ENCODE results near the gene CARS2.
"Not testable (repeated sequence)": the region's sequence is repeated elsewhere in the genome, so short reads cannot be mapped to it uniquely, and the experiment has no call there.

Gene CARS2

DNA sequence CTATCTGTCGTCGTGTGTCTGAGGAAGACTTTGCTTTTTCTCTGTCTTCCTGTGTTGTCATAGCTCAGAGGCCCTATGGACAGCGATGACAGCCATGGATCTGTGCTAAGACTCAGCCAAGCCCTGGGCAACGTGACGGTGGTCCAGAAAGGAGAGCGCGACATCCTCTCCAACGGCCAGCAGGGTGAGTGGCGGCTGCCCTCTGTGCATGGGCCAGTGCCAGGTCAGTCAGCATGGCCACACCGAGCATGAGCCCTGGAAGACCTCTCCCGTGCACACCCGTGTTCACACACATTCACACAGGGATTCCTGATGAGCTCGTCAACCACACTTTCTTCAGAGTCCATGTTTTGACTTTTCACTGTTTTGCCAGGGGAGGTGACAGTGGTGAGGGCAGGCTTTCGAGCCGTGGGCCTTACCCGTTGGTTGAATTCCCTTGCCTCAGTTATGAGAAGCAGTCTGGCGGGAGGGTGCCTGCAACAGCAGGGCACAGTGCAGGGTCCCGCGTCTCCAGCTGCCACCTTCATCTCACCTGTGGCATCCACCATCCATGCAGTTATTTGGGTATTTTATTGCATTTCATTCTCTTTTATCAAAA is 70.4 kb downstream of the CARS2 start:
- no peak for DNase-seq

DNA sequence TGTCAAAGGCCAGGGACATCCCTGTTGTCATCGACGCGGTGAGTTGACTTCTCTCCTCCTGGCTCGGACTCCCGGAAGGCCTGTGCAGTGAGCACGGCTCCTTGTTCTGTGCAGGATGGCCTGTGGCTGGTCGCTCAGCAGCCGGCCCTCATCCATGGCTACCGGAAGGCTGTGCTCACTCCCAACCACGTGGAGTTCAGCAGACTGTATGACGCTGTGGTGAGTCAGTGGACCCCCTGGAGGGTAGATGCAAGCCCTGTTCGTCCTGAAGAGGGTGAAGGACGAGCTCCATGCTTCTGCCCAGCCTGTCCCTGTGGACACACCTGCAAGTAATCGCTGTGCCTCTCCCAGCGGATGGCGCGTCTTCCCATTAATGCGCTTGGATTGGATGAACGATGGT is 71.4 kb downstream of the CARS2 start:
- DNase-seq, result peak; percentile 82

DNA sequence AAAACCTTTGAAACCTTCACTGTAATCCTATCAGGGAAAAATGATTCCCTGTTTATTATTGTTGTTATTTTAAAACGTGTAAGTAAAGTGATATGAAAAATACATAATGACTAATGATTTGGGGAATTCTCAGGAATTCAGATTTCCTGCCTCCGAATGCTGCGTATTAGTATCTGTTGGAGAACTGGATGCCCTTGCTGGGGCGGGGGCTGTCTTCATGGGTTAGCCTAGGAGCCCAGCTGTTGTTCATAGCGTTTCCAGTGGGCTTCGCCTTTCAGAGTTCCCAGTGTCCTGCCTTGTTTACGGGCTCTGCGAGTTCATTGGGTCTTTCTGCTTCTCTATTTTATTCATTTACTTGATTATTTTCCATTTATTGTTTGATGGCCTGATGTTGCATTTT is 72.1 kb downstream of the CARS2 start:
- DNase-seq, result no peak

DNA sequence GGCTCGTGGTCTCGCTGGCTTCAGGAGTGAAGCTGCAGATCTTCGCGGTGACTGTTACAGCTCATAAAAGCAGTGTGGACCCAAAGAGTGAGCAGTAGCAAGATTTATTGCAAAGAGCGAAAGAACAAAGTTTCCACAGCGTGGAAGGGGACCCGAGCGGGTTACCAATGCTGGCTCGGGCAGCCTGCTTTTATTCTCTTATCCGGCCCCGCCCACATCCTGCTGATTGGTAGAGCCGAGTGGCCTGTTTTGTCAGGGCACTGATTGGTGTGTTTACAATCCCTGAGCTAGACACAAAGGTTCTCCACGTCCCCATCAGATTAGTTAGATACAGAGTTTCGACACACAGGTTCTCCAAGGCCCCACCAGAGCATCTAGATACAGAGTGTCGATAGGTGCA is 73.7 kb downstream of the CARS2 start:
- DNase-seq, result not testable (repeated sequence)

DNA sequence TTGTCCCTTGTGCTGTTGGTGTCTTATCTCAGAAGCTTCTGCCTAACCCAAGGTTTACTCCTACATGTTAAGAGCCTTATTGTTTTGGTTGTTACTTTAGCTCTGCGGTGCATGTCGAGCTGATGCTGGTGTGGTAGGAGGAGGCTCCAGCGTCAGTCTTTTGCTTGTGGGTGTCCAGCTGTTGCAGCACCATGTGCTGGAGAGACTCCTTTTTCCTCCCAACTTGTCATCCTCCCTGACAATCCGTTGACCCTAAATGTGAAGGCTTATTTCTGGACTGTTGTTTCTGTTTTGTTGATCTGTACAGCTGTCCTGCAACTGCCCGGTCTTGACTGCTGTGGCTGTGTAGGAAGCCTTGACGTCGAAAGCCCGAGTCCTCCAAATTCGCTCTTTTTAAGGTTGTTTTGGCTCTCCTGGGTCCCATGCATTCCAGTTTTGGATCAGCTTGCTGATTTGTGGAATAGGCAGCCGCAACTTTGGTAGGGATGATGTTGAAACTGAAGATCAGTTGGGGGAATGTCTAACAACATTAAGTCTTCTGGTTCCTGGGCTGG is 75.3 kb downstream of the CARS2 start:
- no peak for DNase-seq

DNA sequence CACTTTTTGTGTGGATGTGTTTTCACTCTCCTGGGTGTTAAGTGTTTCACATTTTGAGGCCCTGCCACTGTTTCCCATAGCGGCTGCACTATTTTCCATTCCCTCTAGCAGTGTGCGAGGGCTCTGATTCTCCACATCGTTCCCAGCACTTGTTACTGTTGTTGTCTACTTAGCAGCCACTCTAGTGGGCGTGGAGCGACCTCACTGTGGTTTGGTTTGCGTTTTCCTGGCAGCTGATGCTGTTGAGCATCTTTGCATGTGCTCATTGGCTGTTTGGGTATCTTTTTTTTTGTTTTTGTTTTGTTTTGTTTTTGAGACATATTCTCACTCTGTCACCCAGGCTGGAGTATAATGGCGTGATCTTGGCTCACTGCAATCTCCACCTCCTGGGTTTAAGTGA is 76.2 kb downstream of the CARS2 start:
- no peak for DNase-seq

DNA sequence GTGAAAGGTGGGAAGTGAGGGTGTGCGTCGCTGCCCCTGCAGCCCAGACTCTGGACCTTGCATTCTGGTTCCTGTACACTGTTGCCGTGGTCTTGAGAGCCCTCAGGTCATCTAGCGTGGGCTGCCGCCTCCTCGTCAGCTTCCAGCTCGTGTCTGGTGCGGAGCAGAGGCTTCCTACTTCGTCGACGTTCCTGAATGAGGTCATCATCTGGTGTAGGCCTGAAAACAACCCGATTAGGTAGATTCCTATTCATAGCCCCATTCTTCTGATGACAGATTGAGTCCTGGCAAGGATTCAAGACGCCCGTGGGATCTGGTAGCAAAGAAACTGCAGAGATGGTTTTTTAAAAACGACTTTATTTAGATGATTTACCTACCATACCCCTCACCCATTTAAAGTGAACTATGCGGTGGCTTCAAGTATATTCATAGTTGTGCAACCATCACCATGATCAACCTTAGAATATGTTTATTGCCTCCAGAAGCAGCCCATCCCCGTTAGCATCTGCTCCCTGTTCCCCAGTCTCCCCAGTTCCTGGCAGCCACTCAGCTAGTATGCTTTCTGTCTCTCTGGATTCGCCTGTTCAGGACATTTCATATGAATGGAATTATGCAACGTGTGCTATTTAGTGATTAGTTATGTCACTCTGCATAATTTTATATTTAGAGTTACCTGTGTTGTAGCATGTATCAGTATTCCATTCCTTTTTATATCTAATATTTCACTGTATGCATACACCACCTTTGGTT is 76.8 kb downstream of the CARS2 start:
- DNase-seq, result no peak

DNA sequence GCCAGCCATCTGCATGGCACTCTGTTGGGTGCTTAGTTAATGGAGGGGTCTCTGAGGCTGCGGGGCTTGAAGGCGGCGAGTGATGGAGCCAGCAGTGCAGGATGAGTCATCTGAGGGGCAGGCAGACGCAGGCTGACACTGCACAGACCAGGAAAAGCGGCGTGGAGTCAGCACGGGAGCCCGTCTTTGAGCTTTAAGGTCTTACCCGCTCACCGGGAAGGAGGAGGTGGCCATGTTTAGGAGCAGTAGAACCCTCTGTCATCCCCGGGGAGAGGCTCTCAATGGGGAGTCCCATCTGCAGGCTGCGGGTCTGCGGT is 77.5 kb downstream of the CARS2 start:
- DNase-seq, result no peak

DNA sequence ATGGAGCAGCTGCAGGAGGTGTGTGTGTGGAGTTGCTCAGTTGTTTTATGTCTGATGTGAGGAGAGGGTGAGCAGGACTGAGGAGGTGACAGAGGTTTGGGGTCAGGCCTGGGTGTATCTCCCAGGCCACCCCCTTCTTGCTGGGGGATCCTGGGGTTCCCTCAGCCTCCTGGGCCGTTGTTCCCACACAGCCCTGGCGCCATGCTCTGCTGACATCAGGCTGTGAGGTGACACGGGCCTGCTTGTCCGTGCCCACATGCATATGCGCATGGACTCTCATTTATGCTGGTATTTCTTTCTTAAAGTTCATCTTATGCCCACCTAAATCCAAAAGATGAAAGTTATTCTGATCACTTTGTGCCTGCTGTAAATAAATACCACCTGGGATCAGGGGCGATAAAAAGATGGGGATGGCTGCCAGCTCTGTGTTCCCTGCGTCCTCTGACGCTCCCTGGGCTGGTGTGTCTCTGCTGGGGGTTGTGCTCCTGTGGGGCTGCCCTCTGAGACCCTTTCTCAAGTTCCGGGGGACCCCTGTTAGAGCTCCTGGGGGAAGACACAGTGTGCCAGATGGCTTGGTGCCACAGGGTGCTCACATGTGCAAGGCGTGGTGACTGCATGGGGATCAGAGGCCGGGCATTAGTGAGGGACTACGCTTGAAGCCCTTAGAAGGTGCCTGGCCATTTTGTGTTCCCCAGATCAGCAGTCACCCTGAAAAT is 78.0 kb downstream of the CARS2 start:
- no peak for DNase-seq

DNA sequence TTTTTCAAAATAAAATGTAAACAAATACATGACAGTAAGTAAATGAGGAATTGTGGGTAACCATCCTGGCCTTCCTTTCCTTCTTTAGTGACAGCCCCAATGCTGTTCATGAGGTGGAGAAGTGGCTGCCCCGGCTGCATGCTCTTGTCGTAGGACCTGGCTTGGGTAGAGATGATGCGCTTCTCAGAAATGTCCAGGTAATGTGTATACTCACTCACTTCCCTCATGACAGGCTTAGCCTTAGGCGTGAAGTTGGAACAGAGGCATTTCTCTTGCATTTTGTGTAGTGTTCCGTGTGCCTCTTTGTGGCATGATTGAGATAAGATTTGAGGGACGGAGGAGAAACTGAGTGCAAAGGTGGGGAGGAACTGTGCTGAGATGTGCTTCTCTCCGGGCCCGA is 78.6 kb downstream of the CARS2 start:
- no peak for DNase-seq

DNA sequence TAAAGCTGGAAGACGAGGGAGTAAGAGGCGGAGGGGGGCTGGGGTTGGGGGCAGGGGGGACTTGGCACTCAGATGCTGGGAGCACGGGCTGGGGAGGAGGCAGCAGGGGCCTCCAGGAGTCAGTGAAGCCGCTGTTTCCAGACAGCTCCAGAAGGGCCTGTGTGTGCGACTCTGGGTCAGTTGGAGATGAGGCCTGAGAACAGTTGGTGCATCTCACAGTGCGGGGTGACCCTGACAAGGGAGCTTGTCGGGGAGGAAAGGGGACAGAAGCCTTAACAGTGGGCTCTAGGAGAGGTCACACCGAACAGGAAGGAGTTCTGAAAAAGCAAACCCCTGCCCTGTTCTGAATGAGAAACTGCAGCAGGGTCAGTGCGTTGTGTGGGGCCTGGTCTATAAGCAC is 79.4 kb downstream of the CARS2 start:
- DNase-seq, result no peak

DNA sequence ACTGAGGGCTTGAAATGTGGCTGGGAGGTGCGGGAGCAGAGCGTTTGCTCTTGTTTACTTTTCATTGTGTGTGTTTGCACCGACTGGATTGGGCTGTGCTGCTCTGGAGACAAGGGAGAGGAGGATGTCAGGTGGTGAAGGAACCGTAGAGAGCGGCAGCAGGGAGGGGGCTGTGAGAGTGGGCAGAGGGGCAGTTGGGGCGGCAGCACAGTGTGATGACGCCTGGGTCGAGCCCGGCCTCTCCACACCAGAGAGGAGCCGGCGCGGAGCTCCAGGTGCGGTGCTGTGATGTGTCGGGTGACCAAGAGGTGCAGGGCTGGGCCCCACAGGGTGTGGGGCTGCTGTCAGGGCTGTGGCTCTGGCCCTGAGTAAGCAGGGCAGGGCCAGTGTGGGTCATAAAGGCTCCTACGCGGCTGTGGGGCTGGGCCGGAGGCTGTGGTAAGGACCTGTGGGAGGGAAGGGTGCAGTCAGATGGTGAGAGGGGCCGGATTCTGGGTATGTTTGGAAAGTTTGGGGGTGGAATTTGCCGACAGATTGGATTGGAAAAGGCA is 80.1 kb downstream of the CARS2 start:
- no peak for DNase-seq

DNA sequence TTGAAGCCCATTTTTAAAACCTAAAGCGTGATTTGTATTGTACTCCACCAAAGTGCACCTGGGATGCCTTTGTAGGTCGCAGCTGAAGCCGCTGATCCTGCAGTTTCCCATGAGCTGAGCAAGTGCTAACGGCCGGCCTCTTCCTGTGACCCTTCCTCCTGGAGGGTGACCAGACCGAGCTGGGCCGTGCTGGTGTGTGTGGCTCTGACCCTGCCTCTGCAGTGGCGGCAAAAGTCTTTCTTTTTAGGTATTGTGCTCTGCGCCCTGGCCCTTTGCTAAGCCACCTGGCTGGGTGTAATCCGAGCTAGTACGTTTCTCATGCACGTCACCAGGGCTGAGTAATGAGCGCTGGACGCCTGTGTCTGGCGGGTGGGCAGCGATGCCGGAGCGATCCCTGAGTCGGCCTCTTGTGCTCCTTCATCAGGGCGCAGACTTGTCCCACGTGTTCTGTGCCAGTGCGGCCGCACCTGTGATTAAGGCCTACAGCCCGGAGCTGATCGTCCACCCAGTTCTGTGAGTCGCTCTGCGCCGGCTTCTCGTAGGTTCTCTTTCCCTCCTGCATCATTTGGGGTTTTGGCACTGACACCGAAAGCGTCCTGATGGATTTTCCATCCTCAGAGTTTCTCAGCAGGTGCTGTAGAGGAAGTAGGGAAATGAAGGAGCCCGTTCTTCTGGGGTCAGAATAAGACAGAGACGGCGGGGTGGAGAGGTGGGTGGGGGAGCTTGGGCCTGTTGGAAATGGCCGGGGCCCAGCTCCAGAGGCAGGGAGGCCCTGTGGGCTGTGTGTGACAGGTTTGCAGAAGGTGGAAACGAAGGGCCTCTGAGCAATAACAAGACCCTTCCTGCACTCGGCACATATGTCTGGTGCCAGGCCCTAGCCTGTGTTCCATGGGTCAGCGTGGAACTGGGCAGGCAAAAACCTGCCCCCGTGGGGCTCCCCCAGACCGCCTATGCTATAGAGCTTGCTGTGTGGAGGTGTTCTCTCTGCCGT is 80.9 kb downstream of the CARS2 start:
- DNase-seq, result no peak

DNA sequence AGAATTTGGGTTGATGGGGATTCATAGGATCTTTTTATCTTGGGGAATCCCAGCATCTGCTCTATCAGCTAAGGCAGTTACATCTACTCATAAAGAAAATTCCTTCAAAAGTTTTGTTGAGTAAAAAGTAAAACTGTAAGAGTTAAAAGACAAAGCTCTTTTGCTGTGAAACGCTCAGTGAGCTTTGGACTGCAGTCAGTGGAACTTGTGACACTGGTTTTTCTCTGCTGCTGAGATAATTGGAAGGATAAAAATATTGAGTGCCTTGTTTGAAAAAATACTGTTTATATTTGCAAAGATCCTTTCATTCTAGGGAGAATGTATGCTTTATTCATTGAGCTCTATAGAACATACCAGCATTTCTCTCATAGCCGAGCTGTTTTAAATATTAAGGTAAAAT is 85.3 kb downstream of the CARS2 start:
- DNase-seq, result no peak

DNA sequence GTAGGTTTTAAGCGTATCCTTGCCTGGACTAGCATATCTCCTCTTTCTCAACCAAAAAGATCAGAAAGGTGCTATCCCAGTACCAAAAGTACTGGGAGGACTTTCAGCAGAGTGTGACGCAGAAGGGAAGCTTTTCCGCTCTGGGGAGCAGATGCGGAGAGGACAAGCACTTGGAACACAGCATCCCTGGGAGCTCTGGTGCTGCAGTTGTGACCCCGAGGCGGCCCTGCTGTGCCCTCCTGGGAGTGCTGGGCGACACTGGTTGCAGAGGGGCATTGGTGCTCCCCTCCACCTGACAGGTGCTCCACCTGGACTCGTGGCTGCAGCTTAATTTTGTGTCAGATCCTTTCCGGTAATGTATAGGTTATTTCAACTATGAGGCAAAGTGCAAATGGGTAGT is 87.1 kb downstream of the CARS2 start:
- DNase-seq, result no peak

DNA sequence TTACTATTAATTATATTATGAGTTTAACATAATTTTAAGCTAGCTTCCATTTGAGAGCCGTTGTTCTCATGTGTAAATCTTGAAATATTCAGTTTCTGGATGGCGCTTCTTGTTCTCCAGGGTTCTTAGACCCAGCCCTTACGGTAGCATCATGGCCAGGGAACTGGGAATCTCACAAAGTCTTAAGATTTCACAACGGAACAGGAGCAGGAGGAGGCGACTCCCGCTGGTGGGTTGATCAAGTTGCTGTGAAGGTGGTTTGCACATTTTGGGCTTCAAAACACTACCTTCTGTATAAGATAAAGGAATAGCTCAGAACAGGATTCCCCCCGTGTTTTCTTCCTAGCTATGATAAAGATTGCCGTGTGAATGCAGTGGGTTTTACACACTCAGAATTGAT is 87.7 kb downstream of the CARS2 start:
- no peak for DNase-seq

DNA sequence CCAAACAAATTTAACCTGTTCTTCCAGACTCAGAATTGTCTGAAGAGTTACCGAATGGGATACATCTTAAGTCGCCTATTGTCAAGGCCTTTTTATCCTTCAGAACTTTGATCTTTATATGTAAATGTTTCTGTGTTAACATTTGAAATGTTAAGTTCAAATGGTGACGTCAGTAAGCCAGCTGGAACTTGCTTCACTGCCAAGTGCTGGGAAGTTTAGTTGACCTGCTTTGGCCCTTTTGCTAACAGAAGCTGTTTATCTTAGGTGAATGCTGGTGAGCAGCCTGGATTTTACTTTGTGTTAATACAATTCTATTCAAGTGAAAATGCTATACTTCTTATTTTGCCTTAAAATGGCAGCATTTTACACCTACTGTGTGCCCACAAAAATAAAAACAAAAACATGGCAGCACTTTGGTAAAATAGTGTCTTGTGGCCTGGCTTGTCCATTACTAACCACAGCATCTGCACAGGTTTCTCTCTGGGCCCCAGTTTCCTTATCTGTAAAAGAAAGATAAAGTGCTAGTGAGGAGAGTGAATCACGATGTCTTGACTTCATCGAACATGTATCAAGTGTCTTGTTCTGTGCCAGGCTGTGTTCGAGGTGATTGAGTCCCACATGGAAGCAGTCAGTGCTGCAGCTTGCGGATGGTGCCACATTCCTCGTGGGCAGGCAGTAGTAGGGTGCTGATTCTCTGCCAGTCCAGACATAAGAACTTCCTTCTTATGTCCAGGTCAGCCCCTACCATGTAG is 88.4 kb downstream of the CARS2 start:
- DNase-seq, result no peak

DNA sequence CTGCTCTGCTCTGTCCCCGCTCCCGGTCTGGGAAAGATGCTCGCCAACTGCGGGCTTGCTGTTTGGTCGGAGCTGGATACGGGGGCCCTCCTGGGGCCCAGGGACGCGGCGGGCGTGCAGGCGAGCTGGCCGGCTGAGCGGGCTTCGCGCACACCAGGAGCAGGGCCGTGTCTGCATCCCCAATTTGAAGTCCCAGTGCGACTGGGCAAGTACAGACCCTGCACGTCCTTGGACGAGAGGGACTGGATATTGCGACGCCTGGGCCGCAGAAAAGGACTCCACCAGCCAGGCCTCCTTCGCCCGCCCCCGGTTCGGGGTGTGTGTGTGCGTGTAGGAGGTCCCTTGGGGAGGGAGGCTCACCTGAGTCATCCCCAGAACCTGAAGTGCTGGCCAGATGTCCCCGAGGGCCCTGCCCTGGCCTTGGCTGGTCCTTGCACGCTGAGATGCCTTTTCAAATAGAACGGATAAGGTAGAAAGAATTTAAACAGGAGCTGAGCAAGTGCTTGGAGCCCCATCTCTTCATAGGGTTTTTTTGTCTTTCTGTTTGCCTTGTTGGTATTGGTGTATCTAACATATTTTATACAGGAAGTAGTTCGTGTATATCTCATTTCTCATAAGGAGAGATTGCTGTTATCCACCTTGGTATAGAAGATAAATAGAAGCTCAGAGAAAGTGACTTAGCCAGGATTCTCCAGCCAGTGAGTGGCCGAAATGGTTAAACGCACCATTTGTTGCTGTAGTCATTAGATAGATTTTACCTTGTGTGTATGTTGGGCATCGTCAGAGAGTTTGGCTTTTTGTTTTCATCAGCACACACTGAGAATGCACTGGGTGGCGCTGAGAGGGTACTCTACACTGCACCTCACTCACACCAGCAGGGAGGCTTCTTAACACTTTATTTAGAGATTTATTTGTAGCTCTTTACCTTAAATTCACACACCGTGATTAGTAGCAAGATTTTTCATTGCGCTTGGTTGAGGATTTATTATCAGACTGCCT is 89.5 kb downstream of the CARS2 start:
- DNase-seq, result peak; percentile 45

DNA sequence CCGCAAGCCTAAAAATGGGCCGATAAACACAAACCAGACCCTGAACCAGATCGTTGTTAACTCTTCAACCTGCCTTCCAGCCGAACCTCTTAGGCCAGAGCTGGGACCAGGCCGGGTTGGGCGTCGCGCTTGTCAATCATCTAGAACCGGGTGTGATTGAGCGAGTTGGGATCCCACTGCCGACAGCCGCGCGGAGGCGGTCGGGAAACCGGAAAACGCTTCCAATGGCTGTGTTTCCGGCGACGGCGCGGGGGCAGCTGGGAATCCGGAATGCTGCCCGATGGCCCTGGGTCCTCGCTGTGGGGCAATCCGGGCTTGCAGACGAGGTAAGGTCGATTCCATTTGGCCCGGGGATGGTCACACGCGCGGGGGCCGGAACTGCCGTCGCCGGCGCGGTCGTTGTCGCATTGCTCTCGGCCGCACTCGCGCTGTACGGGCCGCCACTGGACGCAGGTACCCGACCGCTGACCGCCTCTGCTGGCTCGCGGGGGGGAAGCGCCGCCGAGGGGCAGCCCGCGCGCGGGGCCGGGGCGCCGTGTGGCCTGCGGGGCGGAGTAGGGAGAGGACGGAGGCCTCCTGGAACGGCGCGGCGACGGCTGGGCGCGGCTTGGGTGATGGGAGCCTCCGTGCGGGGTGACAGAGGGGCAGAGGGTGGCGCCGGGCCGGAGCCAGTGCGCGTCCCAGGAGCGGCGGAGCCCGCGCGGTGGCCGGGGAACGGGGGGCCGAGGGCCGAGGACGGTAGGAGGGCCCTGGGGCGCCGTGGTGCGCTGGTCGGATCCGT is 90.4 kb downstream of the CARS2 start, which contains the start of gene NAXD:
Gene NAXD, plus strand, starts transcription at position 224 of the 781 bp plus-strand sequence. Its CDS starts 57 bp downstream, at position 281.
- DNase-seq, result peak; percentile 90

DNA sequence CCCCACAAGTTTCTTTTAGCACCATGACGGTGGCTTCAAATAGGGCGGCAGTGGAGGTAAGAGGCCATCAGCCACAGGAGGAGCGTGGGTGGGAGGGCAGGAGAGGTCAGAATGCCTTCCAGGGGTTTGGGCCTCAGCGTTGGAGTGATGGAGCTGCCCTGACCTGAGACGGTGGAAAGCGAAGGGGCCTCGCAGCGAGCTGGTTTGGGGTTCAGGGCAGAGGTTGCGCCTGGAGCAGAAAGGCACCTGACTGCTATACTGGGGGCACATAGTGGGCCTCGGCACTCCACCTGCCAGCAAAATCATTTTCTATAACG is 91.0 kb downstream of the CARS2 start:
- DNase-seq, result no peak

Data from T1000 (cell line).